Measurements from ENCODE around the gene HAP1. TPM values are rescaled to one million over a fixed set of nuclear protein-coding genes. Genes with fewer than 3 reads are reported as not detected.

The HAP1 gene
- total RNA-seq, 1 donor from 2014 or later: not detected

- Histone ChIP-seq H3K4me1 (no peaks in the 10 kb centered on the region), H3K27me3 (no peaks in the 10 kb centered on the region), H3K4me3 (no peak overlapping the region), H3K27ac (no peak overlapping the region), H3K36me3 (peaks cover 31 to 32% of the 10 kb centered on the region in 2 donors), H3K9me3 (no peaks in the 10 kb centered on the region)
- peak in 1 of 2 donors; percentile 77 for DNase-seq (ENCODE audit: low spot score in 2 of 2)
- no peak for TF ChIP-seq CTCF (IDR thresholded peaks at IDR 0.05)
- intact Hi-C loops (cut with DNase I): no loop called here
Observed at GRCh38 chr17:41697122-41697962, 37.1 kb downstream of the HAP1 start.

- Histone ChIP-seq H3K4me1 (peaks cover 1 to 7% of the 10 kb centered on the region in 2 donors), H3K36me3 (peaks cover 43% of the 10 kb centered on the region in 2 donors), H3K27ac (no peak overlapping the region), H3K9me3 (no peaks in the 10 kb centered on the region), H3K27me3 (no peaks in the 10 kb centered on the region), H3K4me3 (no peak overlapping the region)
- intact Hi-C loops (cut with DNase I): no loop called here
- peak; percentile 44 to 84 (median 80) for TF ChIP-seq CTCF (IDR thresholded peaks at IDR 0.05)
- no peak for DNase-seq (ENCODE audit: low spot score in 2 of 2)
Observed at GRCh38 chr17:41695954-41696757, 38.3 kb downstream of the HAP1 start.

- intact Hi-C loops (cut with DNase I): no loop called here
- Histone ChIP-seq H3K4me1 (peaks cover 9 to 16% of the 10 kb centered on the region in 2 donors), H3K27me3 (no peaks in the 10 kb centered on the region), H3K4me3 (no peak overlapping the region), H3K36me3 (peaks cover 52 to 53% of the 10 kb centered on the region in 2 donors), H3K27ac (no peak overlapping the region), H3K9me3 (no peaks in the 10 kb centered on the region)
- no peak for TF ChIP-seq CTCF (IDR thresholded peaks at IDR 0.05)
- no peak for DNase-seq (ENCODE audit: low spot score in 2 of 2)
Observed at GRCh38 chr17:41695134-41695661, 39.2 kb downstream of the HAP1 start.

- H3K9me3 ChIP-seq: no peaks in the 10 kb centered on the region
- intact Hi-C loops (cut with DNase I): no loop called here
- H3K27ac ChIP-seq: no peak overlapping the region
- H3K27me3 ChIP-seq: no peaks in the 10 kb centered on the region
- peaks cover 60 to 62% of the 10 kb centered on the region in 2 donors for H3K36me3 ChIP-seq
- peaks cover 12 to 20% of the 10 kb centered on the region in 2 donors for H3K4me1 ChIP-seq
- no peak for DNase-seq (ENCODE audit: low spot score in 2 of 2)
- no peak for TF ChIP-seq CTCF (IDR thresholded peaks at IDR 0.05)
- H3K4me3 ChIP-seq: no peak overlapping the region
Observed at GRCh38 chr17:41692722-41693521, 41.5 kb downstream of the HAP1 start.
